NCI-H526 (cell line): ENCODE measurements around the gene AGMO.

Source experiments
- DNase-seq, 2 experiments: peaks; one replicate each; lab custom pipeline; 2025; lab: John Stamatoyannopoulos, UW

The AGMO gene

DNA sequence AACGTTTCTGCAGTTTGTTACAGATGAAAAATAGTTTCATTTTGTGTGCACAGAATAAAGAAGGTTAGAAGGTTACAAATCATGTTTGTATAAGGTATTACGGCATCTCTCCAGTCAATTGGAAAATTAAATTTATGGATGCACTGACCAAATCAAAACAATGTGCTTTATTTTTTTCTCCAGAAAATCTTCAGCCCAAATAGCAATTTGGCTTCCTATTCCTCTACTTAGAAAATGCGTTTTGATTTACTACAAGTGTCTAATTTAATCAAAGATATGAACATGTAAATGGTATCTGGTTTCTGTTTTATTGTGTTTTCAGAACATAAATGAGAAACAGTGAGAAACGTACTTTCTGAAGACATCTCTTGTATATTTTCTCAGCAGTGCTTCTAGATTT, 63.4 kb downstream of the AGMO start:
- DNase-seq, result no peak

DNA sequence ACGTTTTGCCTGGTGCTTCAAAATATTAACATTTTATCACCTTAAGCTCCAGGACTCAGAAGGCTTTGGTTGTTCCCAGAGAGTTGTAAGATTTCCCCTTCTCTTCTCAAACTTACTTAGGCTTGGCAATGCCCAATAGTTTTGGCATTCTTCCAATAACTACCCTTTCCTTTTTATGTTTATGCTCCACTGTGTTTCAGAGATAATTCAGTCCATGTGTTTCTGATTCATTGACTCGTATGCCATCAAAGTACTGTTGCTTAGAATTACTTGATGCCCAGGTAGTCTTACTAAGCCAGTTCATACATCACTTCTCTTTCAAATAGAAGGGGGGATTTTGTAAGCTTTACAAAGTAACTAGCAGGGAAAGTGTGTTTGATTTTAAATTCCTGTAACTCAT, 66.6 kb downstream of the AGMO start:
- DNase-seq, result no peak

DNA sequence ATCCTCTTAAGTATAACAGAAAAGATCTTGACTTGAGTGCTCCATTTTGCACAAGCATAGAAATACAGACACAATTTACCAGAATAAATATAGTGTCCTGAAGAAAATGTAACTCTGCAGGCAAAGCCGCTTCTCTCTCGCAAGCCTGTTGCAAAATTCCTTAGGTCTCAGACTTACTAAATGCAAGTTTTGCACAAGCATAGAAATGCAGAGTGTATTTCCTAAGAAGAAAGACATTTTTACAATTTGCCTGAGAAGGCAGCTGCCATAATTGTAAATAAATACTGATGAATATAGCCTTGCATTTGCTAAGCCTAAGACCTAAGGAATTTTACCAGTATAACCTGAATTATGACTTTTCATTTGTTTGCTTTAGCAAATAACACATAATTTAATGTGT, 67.1 kb downstream of the AGMO start:
- no peak for DNase-seq

DNA sequence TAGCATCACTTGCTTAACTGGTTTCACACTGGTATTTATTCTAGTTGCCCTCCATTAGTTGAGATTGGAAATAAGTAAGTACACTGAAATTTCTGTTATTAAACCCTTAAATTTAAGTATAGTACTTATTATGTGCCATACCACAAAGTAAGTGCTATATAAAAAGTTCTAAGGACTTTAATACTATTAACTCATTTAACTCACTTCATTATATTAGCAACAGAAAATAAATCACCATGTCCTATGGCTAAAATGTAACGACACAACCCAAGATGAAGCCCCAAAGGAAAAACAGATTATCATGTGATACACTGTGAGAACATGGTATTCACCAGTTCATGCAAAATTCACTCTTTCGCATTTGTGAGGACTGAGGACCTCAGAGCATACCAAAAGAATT, 70.5 kb downstream of the AGMO start:
- DNase-seq, result no peak

DNA sequence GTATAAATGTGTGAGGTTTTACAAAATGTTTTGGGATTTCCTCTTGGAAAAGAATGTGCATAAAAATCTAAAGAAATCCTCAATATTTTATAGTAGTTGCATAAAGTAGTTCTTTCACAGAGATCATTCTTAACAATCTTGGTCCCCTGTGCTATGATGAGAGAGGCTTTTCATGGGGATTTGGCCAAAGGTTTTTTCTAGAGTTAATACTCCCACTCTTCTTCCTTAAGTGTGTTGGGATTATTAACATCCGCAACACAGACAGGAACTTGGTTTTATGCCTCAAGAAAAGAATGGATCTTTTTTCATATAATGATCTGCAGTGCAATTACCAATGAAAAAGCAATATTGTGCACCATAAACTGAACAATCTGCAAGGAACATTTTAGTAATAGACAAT, 71.5 kb downstream of the AGMO start:
- DNase-seq, result no peak

DNA sequence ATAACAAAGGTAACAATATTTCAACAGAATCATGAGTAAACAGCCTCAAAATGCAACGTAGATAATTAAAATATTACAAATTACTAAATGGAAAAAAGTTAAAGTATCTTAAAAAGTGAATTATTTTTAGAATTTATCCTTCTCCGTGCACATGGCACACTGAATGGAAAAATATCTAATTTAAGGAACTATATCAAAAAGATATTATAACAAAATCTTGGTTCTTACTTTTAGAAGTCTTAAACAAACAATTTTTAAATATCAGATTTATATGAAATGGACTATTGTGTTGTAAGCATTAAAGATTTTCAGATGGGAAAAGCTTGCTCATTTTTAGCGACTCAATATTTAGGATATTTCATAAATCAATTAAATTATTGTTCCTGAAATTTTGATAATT, 72.0 kb downstream of the AGMO start:
- DNase-seq, result no peak

DNA sequence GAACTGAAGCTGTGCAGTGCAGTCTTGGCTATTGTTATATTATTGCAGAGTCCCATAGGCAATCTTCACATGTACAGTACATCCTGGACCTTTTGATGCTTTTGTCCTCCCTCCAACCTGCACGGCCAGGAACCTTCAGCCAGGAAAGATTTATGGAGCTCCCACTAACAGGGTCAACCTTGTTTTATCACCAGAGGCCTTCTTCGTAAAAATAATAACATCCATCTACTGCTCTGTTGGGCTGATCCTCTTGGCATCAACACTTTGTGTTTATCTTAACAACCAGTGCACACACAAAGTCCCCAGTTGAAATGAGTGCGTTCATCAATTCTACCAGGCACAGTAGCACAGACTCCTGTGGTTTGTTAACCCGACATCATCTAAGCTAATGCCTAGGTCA, 72.4 kb downstream of the AGMO start:
- no peak for DNase-seq

DNA sequence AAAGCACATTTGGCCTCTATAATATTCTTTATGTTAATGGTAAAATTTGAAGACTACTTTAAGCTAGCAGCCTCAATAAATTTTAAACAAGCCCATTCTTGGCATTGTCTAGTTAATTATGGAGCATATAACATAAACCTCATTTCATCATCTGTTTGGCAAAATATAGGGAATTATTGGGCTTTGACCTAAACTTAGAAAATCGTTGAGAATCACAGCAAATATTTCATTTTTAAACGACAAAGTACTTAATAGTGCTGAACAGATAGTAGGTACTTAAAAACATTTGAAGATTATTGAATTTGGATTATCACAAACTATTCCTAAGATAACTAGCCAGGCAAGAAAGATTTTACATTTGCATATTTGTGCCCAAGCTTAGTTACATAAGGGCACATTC, 73.4 kb downstream of the AGMO start:
- no peak for DNase-seq

DNA sequence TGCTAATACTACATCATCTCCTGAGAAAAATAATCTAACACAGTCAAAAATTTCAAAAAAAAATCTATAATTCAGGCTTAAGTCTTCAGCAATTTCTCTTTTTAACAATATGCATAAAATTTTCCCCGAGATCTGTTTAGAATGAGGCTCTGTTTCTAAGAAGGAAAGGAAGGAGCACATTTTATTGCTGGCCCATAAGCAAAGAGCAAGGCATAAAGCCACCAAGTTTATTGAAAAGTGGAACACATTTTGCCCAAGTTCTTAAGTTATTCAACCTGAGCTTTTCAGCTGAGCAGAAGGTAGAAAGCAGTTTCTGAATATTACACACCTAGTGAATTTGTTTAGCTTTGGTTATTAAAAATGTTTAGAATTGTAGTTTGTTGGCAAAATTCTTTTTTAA, 73.9 kb downstream of the AGMO start:
- no peak for DNase-seq

DNA sequence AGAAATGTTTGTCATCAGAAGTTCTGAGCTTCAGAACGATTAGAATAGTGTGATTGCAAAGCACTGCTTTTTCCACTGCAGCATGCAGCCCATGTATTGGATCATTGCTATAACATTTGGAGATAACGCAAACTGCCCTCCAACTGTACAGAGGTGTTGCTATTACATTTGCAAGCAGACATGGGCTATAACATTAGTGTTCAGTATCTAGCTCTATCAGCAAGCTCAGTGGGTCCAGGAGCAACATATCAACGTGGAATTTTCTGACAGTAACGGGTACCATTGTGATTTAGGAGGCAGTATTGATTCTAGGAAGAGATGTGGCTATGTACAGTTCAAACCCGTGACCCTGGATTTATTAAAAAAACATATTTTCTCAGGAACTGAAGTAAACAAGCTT, 75.8 kb downstream of the AGMO start:
- no peak for DNase-seq

DNA sequence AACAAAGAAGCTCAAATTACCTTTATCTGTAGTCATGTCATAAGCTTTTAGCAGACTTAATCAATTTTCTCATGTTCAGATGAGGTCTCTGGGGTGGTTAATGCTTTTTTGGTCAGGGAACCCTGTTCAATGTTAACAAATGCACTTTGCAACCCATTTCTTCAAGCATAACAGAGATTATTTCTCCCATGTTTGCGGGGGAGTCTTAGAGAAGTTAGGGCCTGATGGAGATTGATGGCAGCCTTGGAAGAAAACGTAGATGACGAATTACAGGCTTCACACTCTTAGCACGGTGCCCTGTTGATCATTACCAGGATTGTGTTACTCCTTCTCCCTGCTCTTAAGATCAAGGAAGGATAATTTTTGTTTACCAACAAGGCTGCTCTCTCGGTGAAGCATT, 76.4 kb downstream of the AGMO start:
- DNase-seq, result no peak

DNA sequence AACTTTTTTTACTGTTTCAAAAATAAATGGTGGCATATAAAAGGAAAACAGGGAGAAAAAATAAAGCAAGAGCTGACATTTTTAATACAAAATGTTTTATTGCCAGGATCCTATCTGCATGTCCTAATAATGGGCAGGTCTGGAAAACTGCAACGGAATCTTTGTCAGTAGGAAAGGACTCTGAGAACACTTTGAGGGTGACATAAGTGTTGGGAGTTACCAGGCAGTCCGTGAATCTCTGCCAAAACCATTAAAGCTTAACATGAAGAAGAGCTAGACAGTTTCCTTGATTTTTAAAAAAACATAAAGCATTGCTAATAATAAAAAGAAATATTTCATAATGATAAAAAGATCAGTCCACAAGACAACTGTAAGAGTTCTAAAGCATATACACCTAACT, 80.7 kb downstream of the AGMO start:
- no peak for DNase-seq

DNA sequence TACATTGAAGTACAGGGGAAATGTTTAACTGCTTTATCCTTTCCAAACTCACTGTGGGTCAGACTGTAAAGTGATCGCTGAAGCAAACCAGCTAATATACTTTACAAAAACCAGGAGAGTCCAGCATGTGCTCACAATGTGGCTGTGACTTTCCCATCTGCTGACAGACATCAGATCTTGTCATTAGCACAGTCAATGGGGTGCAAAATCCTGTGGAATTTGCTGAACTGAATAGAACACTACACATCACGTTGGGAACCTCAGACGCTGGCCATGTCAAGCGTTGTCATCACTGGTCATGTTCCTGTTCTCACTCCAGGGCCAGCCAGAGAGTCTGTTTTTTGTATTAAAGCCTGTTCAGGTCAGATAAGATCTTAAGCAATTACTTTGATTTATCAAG, 83.4 kb downstream of the AGMO start:
- DNase-seq, result no peak

DNA sequence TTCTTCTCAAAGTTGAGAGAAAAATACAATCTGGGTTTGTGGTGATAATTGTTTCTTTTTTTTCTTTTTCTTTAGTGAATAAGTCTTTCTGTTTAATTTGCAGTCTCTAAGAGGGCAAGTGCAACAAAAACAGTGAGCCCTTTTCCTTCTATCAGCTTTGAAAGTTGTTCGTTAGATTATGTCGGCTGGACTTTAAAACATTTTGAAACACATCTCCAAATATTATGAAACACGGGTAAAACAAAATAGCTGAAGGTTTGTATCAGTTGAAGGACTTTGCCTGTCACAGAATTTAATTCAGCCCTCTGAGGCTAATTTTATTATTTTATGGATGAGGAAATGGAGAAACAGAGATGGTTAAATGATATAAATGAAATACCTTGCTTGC, 85.3 kb downstream of the AGMO start:
- no peak for DNase-seq

DNA sequence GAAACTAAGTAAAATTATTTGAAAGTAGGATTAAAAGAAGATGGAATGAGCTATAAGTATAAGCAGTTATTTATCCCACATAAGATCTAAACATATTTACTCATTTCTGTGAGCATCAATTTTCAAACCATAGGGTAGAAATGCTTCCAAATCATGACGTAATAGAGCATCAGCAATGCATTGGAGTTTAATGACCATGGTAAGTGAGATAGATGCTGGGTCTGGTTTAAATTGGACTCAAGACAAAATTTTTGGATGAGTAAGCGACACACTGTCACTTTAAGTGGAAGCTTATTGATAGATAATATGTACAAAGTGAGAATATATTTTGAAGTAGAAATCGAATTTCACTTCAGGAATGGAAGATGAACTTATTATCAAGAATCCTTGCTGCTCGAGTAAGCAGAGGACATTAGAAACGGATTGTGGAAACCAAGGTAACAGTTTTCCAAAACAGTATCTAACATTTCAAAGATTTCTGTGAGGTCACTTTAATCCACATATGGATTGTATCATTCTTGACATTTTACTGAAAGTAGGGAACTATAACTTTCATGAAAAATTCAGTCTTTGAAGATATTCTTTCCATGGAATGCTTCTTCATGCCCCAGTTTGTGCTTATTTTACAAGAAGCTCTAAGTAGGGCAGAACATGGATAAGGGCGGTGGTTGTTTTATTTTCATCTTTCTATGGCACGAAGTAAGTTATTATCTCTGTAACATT, 85.8 kb downstream of the AGMO start:
- no peak for DNase-seq

DNA sequence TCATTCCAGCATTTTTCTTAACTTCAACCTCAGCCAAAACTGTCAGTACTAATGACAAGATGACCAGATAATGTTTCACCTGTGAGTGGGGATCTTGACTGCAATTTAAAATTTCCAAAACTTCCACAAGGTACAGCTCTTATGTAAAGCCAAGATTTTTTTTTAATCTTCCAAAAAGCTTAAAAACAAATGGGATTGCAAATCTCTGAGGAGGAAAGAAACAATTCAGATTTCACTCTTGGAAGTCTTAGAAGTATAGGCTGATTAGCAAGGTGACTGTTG, 90.2 kb downstream of the AGMO start:
- DNase-seq, result no peak

DNA sequence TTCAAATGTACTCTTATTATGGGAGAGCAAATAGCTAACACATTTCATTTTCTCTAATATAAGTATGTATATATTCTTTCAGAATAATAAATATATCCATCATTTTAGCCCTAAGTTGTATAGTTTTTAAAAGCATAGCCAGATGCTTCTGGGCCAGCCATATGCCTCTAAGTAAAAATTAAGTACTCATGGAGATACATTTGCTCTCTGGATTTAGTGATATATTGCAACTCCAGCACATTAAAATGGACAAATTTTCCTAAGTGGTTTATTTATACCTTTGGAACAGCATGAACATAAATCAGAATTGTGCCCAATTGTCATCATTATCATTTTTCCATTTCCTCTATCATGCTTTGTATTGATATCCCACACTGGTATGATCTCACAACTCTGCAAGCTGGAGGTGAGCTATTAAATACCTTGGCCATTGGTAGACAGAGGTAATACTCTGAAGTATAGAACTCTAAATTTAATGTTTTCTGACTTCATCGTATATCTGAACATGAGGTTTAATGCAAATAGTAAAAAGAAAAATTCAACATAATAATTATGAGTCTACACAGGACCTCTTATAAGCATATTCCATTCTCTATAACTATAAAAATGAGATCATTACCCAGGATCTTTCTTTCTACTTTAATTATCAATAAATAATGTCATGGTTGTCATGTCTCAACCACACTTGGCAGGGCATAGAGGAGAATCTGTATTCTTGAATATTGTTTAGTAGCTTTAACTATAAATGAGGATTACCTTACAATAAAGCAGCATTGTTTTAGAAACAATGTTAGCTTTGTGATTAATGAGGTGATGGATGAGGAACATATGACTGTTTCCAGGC, 90.8 kb downstream of the AGMO start:
- no peak for DNase-seq

DNA sequence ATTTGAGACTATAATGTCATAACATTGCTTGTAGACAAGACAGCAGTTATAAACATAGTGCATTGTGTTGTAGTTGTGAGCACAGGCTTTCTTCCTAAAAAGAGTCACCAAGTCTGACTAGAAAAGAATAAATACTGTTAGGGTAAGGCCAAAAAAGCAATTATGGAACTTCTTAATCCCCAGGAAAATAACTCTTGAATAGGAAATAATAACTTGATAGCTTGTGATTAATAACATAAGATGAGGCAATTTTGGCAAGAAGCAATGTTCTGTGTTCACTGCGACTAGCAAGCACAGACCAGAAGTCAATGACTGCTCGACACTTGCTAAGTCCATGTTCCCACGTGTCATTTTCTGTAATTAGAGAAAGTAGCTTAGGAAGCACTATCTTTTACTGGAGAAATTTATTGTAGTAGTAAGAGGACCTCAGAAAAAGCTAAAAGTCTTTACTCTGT, 97.1 kb downstream of the AGMO start:
- no peak for DNase-seq

DNA sequence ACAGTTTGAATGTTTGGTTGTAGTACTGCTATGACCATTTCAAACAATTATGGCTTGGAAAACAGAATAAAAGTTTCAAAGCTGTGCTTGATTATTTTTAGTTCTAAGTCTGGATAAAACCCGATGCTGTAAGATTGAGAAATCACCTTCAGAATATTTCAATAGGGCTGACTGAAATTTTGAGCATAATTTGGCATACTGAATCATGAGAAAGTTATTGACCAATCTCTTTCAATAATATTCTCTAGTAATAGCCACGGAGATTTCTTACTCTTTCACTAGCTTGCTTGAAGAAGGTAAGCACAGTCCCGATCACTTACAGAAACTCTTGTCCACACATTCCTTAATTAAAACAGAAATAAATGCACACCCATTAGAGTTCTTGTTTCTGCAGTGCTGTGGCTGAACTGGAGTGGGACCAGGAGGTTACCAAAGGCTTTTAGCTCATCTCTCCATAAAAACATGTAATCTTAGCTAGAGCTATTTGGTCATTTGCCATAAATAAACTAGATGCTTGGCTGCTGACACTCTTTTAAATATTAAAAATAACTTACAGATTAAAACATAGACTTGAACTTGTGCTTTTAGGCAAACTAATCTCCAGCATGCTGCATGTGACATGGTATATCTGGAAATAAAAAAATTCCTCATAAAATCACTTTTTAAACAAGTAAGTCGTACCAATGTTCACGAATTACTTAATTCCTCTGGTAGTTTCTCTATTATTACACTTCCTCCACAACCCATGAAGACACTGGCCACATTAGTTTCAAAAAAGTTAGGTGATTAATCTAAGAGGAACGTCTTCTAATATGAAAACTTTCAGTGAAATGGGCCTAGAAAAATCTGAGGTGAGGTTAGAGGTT, 97.8 kb downstream of the AGMO start:
- no peak for DNase-seq

DNA sequence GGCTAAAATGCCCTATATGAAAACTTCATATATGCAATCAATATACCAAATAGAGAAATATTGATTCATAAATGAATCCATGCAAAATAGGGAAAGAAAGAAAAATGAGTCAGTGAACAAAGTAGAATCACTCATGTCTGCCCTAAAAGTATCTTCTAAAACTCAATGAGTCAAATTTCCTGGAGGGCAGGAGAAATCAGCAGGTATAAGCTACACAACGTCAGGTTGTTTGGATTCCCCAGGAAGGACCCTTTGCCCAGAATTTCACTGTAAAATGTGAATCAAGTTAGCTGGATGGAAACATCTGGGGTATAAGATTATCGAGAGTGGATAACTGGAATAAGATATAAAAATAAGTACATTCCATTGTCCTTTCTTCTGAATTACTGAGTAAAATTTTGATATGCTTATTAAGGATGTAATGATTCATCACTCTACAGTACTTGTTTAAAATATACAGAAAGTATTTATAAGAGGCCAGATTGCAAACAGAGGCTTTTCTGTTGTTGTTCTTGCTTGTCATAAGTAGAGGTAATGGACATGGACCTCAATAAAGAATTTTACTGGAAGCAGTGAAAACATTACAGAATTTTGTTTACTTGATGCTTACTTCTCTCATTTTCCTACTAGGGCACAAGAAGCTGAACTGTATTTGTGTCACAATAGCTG, 99.0 kb downstream of the AGMO start:
- no peak for DNase-seq

DNA sequence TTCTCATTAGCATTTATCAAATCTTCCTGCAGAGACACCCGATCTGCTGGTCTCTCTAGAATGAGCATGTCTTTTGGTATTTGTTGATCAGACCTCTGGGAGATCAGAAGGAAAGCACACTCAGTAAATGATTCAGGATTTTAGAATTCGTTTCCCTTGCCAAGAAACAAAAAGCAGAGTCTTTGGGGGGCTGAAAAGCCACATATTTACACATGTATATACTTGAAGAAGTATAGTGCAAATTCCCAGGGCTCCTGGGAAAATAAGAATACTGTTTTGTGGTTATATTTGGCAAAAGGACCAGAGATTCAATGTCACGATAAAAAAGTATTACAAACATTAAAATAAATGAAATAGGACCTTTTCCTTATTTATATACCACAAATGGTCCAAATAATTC, 100.2 kb downstream of the AGMO start:
- no peak for DNase-seq

DNA sequence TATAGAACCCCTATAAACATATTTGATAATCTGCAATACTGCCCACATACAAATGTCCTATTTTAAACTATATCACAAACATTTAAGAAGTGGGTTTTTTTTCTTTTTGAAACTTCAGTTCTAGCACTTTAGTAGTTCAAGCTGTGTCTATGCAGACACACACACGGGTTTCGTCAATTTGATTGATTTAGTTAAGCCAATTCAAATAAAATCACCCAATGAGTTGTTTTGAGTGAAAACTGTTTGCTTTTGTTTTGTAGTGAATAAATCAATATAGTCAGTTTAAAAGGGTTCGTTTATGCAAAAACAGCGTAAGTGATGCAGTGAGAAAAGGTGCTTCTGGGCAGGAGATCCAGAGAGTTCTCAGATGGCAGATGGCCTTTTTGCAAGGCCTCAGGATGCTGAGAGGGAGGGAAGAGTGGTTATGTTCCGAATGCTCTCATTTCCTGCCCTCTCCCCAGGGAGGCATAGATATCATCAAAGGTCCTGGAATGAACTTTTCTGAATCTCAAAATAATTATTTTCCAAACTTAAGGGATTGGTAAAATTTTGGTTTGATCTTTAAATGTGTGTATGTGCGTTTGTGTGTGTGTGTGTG, 102.7 kb downstream of the AGMO start:
- DNase-seq, result peak in 1 of 2 experiments; percentile 2
